Neural cell (in vitro differentiated cells): ENCODE measurements around the gene GINS1. TPM values are rescaled to one million over a fixed set of nuclear protein-coding genes. Genes with fewer than 3 reads are reported as not detected.
A peak's percentile ranks its signal among the peaks of the same experiment; 100 is the strongest.

Experiments
- H2AFZ ChIP-seq: fragments of 200-600, 300-800 bp; sonication (generic), shearing (Covaris generic); 2 replicates; pipeline ENCODE4 v1.6.0; 2014; ENCODE audit warnings: low read depth, mild to moderate bottlenecking, antibody characterized with exemption, low read length, moderate library complexity
- H3F3A ChIP-seq: fragments of 200-600 bp; shearing (Covaris generic); 2 replicates; pipeline ENCODE4 v1.6.1; 2016; ENCODE audit warnings: mild to moderate bottlenecking, moderate library complexity, mixed read lengths, antibody characterized with exemption, low read length; ENCODE audit not compliant: insufficient read depth, poor library complexity, severe bottlenecking
- H3K27ac ChIP-seq: fragments of 200-600, 300-800 bp; sonication (generic), shearing (Covaris generic); 2 replicates; pipeline ENCODE4 v1.5.1; 2014; ENCODE audit warnings: mild to moderate bottlenecking, low read length, moderate library complexity
- H3K27me3 ChIP-seq: fragments of 300-800, 200-600 bp; sonication (generic), shearing (Covaris generic); 2 replicates; pipeline ENCODE4 v1.6.0; 2014; ENCODE audit warnings: mild to moderate bottlenecking, low read depth, low read length, moderate library complexity; ENCODE audit not compliant: insufficient read depth
- H3K36me3 ChIP-seq: fragments of 300-800, 200-600 bp; sonication (generic), shearing (Covaris generic); 2 replicates; pipeline ENCODE4 v1.5.1; 2014; ENCODE audit warnings: mild to moderate bottlenecking, antibody characterized with exemption, low read length, moderate library complexity; ENCODE audit not compliant: insufficient read depth
- H3K4me2 ChIP-seq: fragments of 300-800, 200-600 bp; sonication (generic), shearing (Covaris generic); 2 replicates; pipeline ENCODE4 v1.6.0; 2014; ENCODE audit warnings: mild to moderate bottlenecking, low read length
- H3K4me3 ChIP-seq: fragments of 300-800, 200-600 bp; sonication (generic), shearing (Covaris generic); 2 replicates; pipeline ENCODE4 v1.5.1; 2014; ENCODE audit warnings: mild to moderate bottlenecking, low read length, moderate library complexity
- H3K79me2 ChIP-seq: fragments of 200-600 bp; shearing (Covaris generic); replicated peaks from 2 replicates; pipeline ENCODE4 v1.6.0; 2014; ENCODE audit warnings: mild to moderate bottlenecking, low read length, moderate library complexity; ENCODE audit not compliant: insufficient read depth
- H3K9ac ChIP-seq: fragments of 300-800, 200-600 bp; sonication (generic), shearing (Covaris generic); 2 replicates; pipeline ENCODE4 v1.6.1; 2016; ENCODE audit warnings: mild to moderate bottlenecking, low read length, mixed read lengths
- H3K9me2 ChIP-seq: fragments of 200-600 bp; shearing (Covaris generic); 2 replicates; pipeline ENCODE4 v1.6.1; 2016; ENCODE audit warnings: mild to moderate bottlenecking, low read length, mixed read lengths; ENCODE audit not compliant: insufficient read depth
- H3K9me3 ChIP-seq: fragments of 200-600, 300-800 bp; sonication (generic), shearing (Covaris generic); 2 replicates; pipeline ENCODE4 v1.6.1; 2016; ENCODE audit warnings: mild to moderate bottlenecking, mixed run types, low read length, moderate library complexity, mixed read lengths
- H4K20me1 ChIP-seq: fragments of 200-600 bp; shearing (Covaris generic); 2 replicates; pipeline ENCODE4 v1.6.1; 2016; ENCODE audit warnings: mild to moderate bottlenecking, mixed run types; ENCODE audit not compliant: insufficient read depth
- CTCF ChIP-seq: fragments of 450-650 bp; IDR thresholded peaks from 2 replicates; pipeline ENCODE4 v1.5.1; 2014; ENCODE audit warnings: antibody characterized with exemption, mild to moderate bottlenecking, moderate library complexity; ENCODE audit not compliant: poor library complexity, severe bottlenecking
- EP300 ChIP-seq: fragments of 450-650 bp; conservative IDR thresholded peaks from 2 replicates; pipeline ENCODE4 v1.6.1; 2014; ENCODE audit warnings: antibody characterized with exemption, mild to moderate bottlenecking, moderate library complexity; ENCODE audit not compliant: poor library complexity, severe bottlenecking
- MXI1 ChIP-seq: fragments of 450-650 bp; conservative IDR thresholded peaks from 2 replicates; pipeline ENCODE4 v1.6.1; 2014; ENCODE audit warnings: antibody characterized with exemption, mild to moderate bottlenecking; ENCODE audit not compliant: poor library complexity, severe bottlenecking
- POLR2AphosphoS5 ChIP-seq: IDR thresholded peaks from 2 replicates; pipeline ENCODE4 v1.6.1; 2012
- RAD21 ChIP-seq: fragments of 450-650 bp; conservative IDR thresholded peaks from 2 replicates; pipeline ENCODE4 v1.6.1; 2014; ENCODE audit warnings: antibody characterized with exemption, mild to moderate bottlenecking, moderate library complexity
- REST ChIP-seq: IDR thresholded peaks from 2 replicates; pipeline ENCODE4 v1.6.1; 2012; ENCODE audit warnings: borderline replicate concordance
- SMC3 ChIP-seq: fragments of 450-650 bp; conservative IDR thresholded peaks from 2 replicates; pipeline ENCODE4 v1.6.1; 2014; ENCODE audit warnings: antibody characterized with exemption, mild to moderate bottlenecking, moderate library complexity; ENCODE audit not compliant: poor library complexity
- TAF1 ChIP-seq: IDR thresholded peaks from 2 replicates; pipeline ENCODE4 v1.6.1; 2012; ENCODE audit warnings: low read depth
- polyA plus RNA-seq: library from polyadenylated mRNA; depleted of rRNA; stranded (reverse); fragments of >200 nt; gene quantifications from 2 replicates; pipeline ENCODE4 v1.2.3, GENCODE V29; 2014

Gene GINS1
- polyA plus RNA-seq, 1 donor from 2014 or later: 4.5 TPM

- no peak overlapping the region for H3K9ac ChIP-seq
- H3K9me3 ChIP-seq: no peaks in the 10 kb centered on the region
- H4K20me1 ChIP-seq: no peaks in the 10 kb centered on the region
- H3K27me3 ChIP-seq: no peaks in the 10 kb centered on the region
- H3K9me2 ChIP-seq: no peaks in the 10 kb centered on the region
- H3F3A ChIP-seq: no peaks in the 10 kb centered on the region
- peak overlapping the region; percentile 25 for H3K4me2 ChIP-seq
- H3K79me2 ChIP-seq: peaks cover 19% of the 10 kb centered on the region
- TF ChIP-seq CTCF (no peak), POLR2AphosphoS5 (peak; percentile 41), MXI1 (no peak), SMC3 (no peak), EP300 (peak; percentile 68), REST (no peak)
- H3K27ac ChIP-seq: peak overlapping the region; percentile 42
- no peak overlapping the region for H2AFZ ChIP-seq
- H3K4me3 ChIP-seq: peak overlapping the region; percentile 44
- no peaks in the 10 kb centered on the region for H3K36me3 ChIP-seq
Measured at GRCh38 chr20:25378884-25379733, 28.4 kb upstream of the GINS1 start.

- Histone ChIP-seq H3K9me3 (no peaks in the 10 kb centered on the region), H3K27me3 (no peaks in the 10 kb centered on the region), H3K36me3 (no peaks in the 10 kb centered on the region), H3K9ac (no peak overlapping the region), H3K27ac (no peak overlapping the region), H4K20me1 (no peaks in the 10 kb centered on the region), H3K4me3 (no peak overlapping the region), H2AFZ (no peak overlapping the region), H3F3A (no peaks in the 10 kb centered on the region), H3K9me2 (no peaks in the 10 kb centered on the region), H3K79me2 (peaks cover 23% of the 10 kb centered on the region), H3K4me2 (no peak overlapping the region)
- TF ChIP-seq TAF1: no peak
- TF ChIP-seq MXI1: no peak
- no peak for TF ChIP-seq RAD21
- no peak for TF ChIP-seq EP300
- TF ChIP-seq REST: no peak
Measured at GRCh38 chr20:25380945-25381614, 26.4 kb upstream of the GINS1 start.
